Keratinocyte (primary cell): ENCODE measurements around the gene SSPN.

Experiments used
- CTCF ChIP-seq, 3 experiments: IDR thresholded peaks in 1 of 3; conservative IDR thresholded peaks in 1 of 3; optimal IDR thresholded peaks in 1 of 3; 2 replicates in 2 of 3; 3 replicates in 1 of 3; pipeline versions ENCODE3 to v1.5.1; 2011; ENCODE audit warnings: low read length in 3 of 3, mild to moderate bottlenecking in 3 of 3, moderate library complexity in 2 of 3, control low read depth in 1 of 3, inconsistent platforms in 1 of 3; ENCODE audit not compliant: insufficient read depth in 2 of 3; ENCODE audit errors: extremely low read depth in 1 of 3
- EZH2 ChIP-seq: IDR thresholded peaks from one replicate; pipeline ENCODE4 v1.6.1; 2012; ENCODE audit warnings: inconsistent platforms, mild to moderate bottlenecking, low read length, moderate library complexity

GRCh38 chr12:26185532-26186320 lies 9.6 kb upstream of the SSPN start:
- TF ChIP-seq CTCF (optimal IDR thresholded peaks at IDR 0.05 in 1 of 3, IDR thresholded peaks at IDR 0.05 in 1 of 3, conservative IDR thresholded peaks at IDR 0.05 in 1 of 3; ENCODE audit: extremely low read depth in 1 of 3, insufficient read depth in 2 of 3, low read length in 3 of 3): no peak
- no peak for TF ChIP-seq EZH2
